NCI-H2171 (cell line): Measurements from ENCODE around the gene TICAM2.

Source experiments
- DNase-seq: peaks from one replicate; lab custom pipeline; 2025; lab: John Stamatoyannopoulos, UW

The TICAM2 gene

GRCh38 chr5:115607935-115608334 is 5.7 kb upstream of the TICAM2 start:
- DNase-seq: no peak

- DNase-seq: no peak
Measured at GRCh38 chr5:115605436-115605835, 3.2 kb upstream of the TICAM2 start.

DNA sequence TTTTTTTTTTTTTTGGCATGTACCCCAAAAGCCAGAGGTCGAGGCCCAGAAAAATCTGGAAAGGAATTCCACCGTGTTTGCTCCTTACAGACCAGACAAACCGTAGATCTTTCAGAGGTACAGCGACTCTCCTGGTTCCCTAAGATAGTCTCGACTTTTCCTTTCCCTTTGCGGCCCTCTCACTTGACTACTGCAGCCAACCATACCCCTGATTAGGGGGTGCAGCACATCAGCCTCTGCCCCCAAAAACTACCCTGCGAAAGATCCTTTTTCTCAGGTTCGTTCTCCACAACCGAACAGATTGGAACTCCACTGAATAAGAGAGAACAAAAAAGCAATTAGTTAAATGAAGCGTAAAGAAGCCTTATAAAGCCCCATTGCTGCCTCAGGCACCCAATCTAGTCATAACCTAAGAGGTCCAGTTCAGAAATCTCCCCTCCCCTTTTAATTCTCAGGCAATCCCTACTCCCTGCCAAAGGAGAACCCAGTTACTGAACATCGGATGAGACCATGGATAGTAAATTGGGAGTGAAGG is 379 bp upstream of the TICAM2 start:
- DNase-seq: no peak

GRCh38 chr5:115600766-115601165 is 1.5 kb downstream of the TICAM2 start:
- DNase-seq: no peak

- DNase-seq: no peak
Measured at GRCh38 chr5:115599924-115600323, 2.4 kb downstream of the TICAM2 start.

DNA sequence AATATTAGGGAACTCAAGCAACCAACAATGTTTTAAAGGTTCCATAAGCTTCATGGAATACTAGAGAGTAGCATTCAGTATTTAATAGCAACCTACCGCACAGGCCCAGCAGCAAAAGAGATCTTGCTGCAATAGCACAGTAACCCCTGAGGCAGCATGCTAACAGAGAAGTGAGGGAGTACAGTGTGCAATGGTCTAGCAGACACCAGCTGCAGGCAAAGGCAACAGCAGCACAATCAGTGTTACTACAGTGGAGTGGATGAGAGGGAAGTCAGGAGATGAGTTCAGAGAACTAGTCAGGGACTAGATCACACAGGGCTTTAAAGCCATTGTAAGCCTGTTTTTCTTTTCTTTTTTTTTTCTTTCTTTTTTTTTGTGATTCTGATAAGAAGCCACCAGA is 2.8 kb downstream of the TICAM2 start:
- no peak for DNase-seq

- DNase-seq: no peak
Measured at GRCh38 chr5:115594128-115595047, 7.9 kb downstream of the TICAM2 start.

GRCh38 chr5:115589043-115589442 is 13.2 kb downstream of the TICAM2 start:
- DNase-seq: no peak

GRCh38 chr5:115588640-115589039 is 13.6 kb downstream of the TICAM2 start:
- DNase-seq: no peak

DNA sequence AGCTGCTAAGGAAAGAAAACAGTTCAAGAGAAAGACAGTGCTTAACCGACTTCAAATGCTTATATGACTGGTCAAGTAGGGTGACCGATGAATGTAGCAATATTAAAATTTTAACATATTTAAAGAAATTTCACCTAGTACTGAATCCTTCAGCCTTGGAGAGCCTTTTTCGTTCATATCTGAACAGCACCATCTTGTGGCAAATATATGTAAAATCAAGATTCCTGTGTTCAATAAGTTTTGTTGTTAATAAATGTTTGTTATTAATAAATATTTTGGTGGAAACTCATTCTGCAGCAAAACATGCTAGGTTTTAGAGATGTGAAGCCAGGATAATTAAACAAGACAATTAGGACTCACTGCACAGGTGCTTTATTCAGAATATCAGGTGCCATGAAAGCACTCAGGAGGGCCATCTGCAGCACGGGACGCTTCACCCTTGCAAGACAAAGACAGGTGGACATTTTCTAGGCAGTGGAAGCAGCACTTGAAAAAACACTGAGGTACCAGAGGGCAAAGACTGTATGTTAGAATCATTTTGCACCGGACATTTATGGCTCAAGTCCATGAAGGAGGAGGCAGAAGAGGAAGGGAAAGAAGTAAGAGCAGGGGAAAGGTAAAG is 15.6 kb downstream of the TICAM2 start:
- DNase-seq: no peak

GRCh38 chr5:115585265-115585664 is 17.0 kb downstream of the TICAM2 start:
- DNase-seq: no peak

DNA sequence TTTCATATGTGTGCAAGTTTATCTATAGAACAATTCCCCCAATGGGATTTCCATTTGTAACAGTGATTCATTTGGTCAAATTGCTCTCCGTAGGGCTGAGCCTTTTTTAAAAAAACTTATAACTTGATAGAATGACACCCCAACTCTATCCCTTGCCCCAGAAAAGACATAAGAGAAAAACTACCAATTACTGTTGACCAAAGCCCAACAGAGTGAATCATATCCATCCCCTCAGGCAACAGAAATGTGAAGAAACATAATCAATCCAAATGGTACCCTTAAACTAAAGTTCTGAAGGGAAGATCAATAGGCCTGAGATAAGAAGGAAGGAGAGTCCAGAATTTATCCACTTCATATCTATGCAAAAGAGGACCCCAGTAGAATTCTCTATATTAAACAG is 17.8 kb downstream of the TICAM2 start:
- DNase-seq: no peak

DNA sequence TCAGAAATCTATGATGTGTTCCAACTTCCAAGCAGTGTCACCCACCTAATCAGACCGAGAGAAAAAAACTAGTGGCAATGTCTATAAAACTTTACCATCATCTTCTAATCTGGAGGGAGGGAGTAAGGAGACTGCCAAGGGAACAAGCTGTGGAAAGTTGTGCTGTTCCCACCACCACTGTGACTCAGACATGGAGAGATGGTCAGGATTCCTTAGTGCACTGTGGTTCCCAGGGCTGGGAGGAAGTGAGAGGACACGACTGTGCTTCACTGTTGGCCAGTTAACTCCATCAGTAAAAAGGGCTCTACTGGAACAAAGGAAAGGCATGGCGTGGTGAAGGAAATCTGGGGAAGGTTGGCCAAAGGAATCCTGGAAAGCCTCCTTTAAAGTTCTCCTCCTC is 18.8 kb downstream of the TICAM2 start:
- DNase-seq: no peak

GRCh38 chr5:115580941-115581340 is 21.3 kb downstream of the TICAM2 start:
- DNase-seq: no peak

DNA sequence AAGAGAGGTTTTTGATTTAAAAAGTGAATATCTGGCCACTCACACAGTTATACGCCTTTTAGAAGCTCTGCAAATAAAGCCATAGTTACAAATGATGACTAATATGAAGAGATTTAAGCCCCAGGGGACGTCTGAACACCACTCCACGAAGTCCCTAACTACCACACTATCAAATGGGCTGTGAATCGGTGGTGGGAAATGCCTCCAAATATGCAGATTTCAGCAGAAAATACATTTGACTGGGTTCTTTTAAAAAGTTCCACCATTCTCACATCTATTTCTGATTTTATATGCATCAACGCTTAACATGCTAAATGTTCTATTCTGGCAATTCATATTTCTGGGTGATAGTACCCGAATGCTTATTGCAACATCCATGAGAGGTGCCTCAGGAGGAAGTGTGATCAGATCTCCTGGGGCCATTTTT is 22.5 kb downstream of the TICAM2 start:
- no peak for DNase-seq

DNA sequence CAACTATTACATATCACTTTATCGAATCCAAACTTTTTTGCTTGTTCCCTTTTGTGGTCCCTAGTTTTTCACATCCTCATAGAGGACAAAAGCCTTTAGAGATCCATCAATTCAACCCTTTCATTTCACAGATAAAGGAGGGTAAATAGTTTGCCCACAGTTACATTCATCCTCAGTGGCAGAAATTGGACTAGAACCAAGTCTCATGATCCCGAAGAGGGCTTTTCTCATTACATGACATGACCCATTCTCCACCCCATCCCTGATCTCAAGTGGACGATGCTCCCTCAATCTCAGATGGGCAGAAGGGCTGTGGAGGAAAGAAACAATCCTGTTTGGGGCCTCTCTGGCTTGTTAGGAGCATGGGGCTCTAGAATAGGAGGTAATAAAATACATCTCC is 23.1 kb downstream of the TICAM2 start:
- DNase-seq: no peak

DNA sequence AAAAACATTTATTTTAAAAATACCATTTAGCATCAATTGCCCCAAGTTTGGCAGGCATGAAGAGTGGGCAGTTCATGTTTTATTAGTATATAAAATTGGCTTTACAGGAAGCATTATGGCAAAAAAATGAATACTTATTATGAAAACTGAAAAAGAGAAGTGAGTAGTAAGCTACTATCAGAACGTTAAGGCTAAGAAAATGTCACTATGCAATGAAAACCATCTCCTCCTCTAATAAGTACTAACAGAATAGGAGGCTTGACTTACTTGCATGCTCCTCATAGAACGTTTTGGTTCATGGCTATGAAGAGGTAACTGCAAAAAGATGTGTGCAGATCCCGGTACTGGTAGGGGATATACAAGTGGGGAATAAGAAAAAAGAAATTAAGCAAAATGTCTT is 23.6 kb downstream of the TICAM2 start:
- no peak for DNase-seq

DNA sequence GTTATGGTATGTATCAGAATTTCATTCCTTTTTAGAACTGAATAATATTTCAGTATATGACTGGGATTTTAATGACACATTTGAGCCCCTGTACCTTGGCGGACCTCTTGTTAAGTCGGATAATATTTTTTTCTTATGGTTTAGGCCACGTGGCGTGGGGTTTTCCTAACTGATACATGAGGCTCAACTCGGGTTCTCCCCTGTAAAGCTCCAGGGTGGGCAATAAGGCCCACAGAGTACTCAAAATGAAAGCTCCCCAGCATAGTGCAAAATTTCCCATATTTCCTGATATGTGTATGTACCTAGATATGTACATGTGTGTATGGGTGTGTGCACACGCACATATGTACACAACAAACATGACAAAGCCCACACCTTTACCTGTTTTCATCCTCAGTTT is 24.5 kb downstream of the TICAM2 start:
- no peak for DNase-seq

- DNase-seq: no peak
Measured at GRCh38 chr5:115577329-115577728, 24.9 kb downstream of the TICAM2 start.

- DNase-seq: no peak
Measured at GRCh38 chr5:115575167-115576070, 26.9 kb downstream of the TICAM2 start.

- no peak for DNase-seq
Measured at GRCh38 chr5:115573133-115573532, 29.1 kb downstream of the TICAM2 start.

GRCh38 chr5:115571441-115571878 is 30.8 kb downstream of the TICAM2 start:
- DNase-seq: no peak
